H1 (cell line): ENCODE data around the gene RHOG. TPM values are rescaled to one million over a fixed set of nuclear protein-coding genes. Genes with fewer than 3 reads are reported as not detected.

Experiments
- CTCF ChIA-PET: fragments of 300-600 bp; sonication (Branson Sonifier 250); formaldehyde crosslinking; loops from one replicate; lab custom pipeline; 2021; ENCODE audit not compliant: partially characterized antibody; lab: Charles Lee
- POLR2A ChIA-PET: fragments of 300-600 bp; sonication (Branson Sonifier 250); formaldehyde crosslinking; loops from one replicate; lab custom pipeline; 2021; ENCODE audit warnings: inconsistent platforms; ENCODE audit not compliant: partially characterized antibody; lab: Charles Lee
- DNase-seq, 2 experiments: peaks; one replicate each; pipeline versions ENCODE4 v3.0.0 to v3.0.0-alpha.2; 2010 to 2022; ENCODE audit warnings: low spot score in 2 of 2, low read depth in 1 of 2, mixed read lengths in 1 of 2
- FAIRE-seq: peaks from 2 replicates; lab custom pipeline; 2011; peaks lifted over from hg19 to GRCh38; lab: Jason Lieb, UNC
- H2AFZ ChIP-seq: 2 replicates; pipeline ENCODE4 v1.8.1; 2012; ENCODE audit warnings: low read length, inconsistent platforms
- H2AK5ac ChIP-seq: 2 replicates; pipeline ENCODE4 v1.6.1; 2013; ENCODE audit warnings: low read depth, low read length
- H2BK120ac ChIP-seq: replicated peaks from 2 replicates; pipeline ENCODE3; 2013; ENCODE audit warnings: low read depth, low read length, inconsistent platforms
- H2BK12ac ChIP-seq: 2 replicates; pipeline ENCODE4 v1.6.1; 2013; ENCODE audit warnings: low read depth, low read length
- H2BK15ac ChIP-seq: 2 replicates; pipeline ENCODE4 v1.6.1; 2013; ENCODE audit warnings: low read length
- H2BK20ac ChIP-seq: 2 replicates; pipeline ENCODE4 v1.6.1; 2013; ENCODE audit warnings: low read length
- H2BK5ac ChIP-seq: 2 replicates; pipeline ENCODE4 v1.6.1; 2013; ENCODE audit warnings: low read depth, low read length
- H3K14ac ChIP-seq: 2 replicates; pipeline ENCODE4 v1.6.1; 2013; ENCODE audit warnings: inconsistent platforms; ENCODE audit not compliant: insufficient read length
- H3K18ac ChIP-seq: 2 replicates; pipeline ENCODE4 v1.6.1; 2013; ENCODE audit warnings: low read length; ENCODE audit errors: extremely low read depth
- H3K23ac ChIP-seq: 2 replicates; pipeline ENCODE4 v1.6.1; 2013; ENCODE audit warnings: inconsistent platforms; ENCODE audit not compliant: insufficient read length
- H3K23me2 ChIP-seq: 2 replicates; pipeline ENCODE4 v1.6.1; 2013; ENCODE audit warnings: low read depth, low read length
- H3K27ac ChIP-seq: 2 replicates; pipeline ENCODE4 v1.6.1; 2011; ENCODE audit warnings: low read depth, low read length, inconsistent platforms
- H3K27me3 ChIP-seq, 4 experiments: replicated peaks in 1 of 4; 1 replicate in 1 of 4; 2 replicates in 3 of 4; pipeline versions ENCODE4 v1.6.1 to v1.8.1; 2011 to 2013; ENCODE audit warnings: low read length in 3 of 4, mild to moderate bottlenecking in 3 of 4, inconsistent platforms in 2 of 4, mixed read lengths in 2 of 4, moderate library complexity in 1 of 4; ENCODE audit not compliant: control insufficient read depth in 3 of 4, insufficient read depth in 3 of 4; ENCODE audit errors: extremely low read depth in 1 of 4
- H3K36me3 ChIP-seq, 4 experiments: 2 replicates each; pipeline versions ENCODE4 v1.6.1 to v1.8.1; 2011 to 2013; ENCODE audit warnings: mild to moderate bottlenecking in 4 of 4, low read length in 3 of 4, moderate library complexity in 2 of 4, control low read depth in 1 of 4, inconsistent platforms in 1 of 4; ENCODE audit not compliant: insufficient read depth in 4 of 4, control insufficient read depth in 2 of 4
- H3K4ac ChIP-seq: replicated peaks from 2 replicates; pipeline ENCODE3; 2013; ENCODE audit warnings: low read length, low read depth, mixed read lengths, inconsistent platforms; ENCODE audit not compliant: insufficient read length
- H3K4me1 ChIP-seq, 4 experiments: replicated peaks in 1 of 4; 1 replicate in 1 of 4; 2 replicates in 3 of 4; pipeline versions ENCODE4 v1.6.1 to v1.8.1; 2011 to 2013; ENCODE audit warnings: low read length in 3 of 4, inconsistent platforms in 2 of 4, mixed read lengths in 1 of 4; ENCODE audit not compliant: insufficient read depth in 4 of 4, control insufficient read depth in 3 of 4
- H3K4me2 ChIP-seq, 2 experiments: 2 replicates each; pipeline versions ENCODE4 v1.6.1 to v1.8.1; 2011 to 2013; ENCODE audit warnings: low read depth in 2 of 2, low read length in 2 of 2, control low read depth in 1 of 2, inconsistent platforms in 1 of 2, mild to moderate bottlenecking in 1 of 2; ENCODE audit not compliant: insufficient read depth in 1 of 2
- H3K4me3 ChIP-seq, 4 experiments: fragments of 200-600, 300-600 bp in 1 of 4; sonication (generic), shearing (Covaris generic), sonication (Bioruptor Twin) in 1 of 4; 2 replicates each; pipeline versions ENCODE4 v1.5.1 to v1.8.1; 2011 to 2016; ENCODE audit warnings: low read length in 4 of 4, low read depth in 3 of 4, control low read depth in 2 of 4, inconsistent platforms in 2 of 4, mild to moderate bottlenecking in 2 of 4, mixed read lengths in 1 of 4, moderate library complexity in 1 of 4; ENCODE audit not compliant: insufficient read depth in 2 of 4; ENCODE audit errors: extremely low read depth in 1 of 4
- H3K56ac ChIP-seq: replicated peaks from 2 replicates; pipeline ENCODE3; 2013; ENCODE audit warnings: low read depth, mild to moderate bottlenecking, mixed read lengths, low read length, inconsistent platforms; ENCODE audit not compliant: insufficient read length
- H3K79me1 ChIP-seq: 2 replicates; pipeline ENCODE4 v1.6.1; 2013; ENCODE audit warnings: low read depth, low read length, control low read depth
- H3K79me2 ChIP-seq, 2 experiments: 2 replicates each; pipeline versions ENCODE4 v1.6.1 to v1.8.1; 2012 to 2013; ENCODE audit warnings: low read length in 2 of 2, mild to moderate bottlenecking in 2 of 2, inconsistent platforms in 1 of 2; ENCODE audit not compliant: insufficient read depth in 2 of 2, control insufficient read depth in 1 of 2
- H3K9ac ChIP-seq, 4 experiments: replicated peaks in 1 of 4; 1 replicate in 1 of 4; 2 replicates in 3 of 4; pipeline versions ENCODE4 v1.6.1 to v1.8.1; 2011 to 2013; ENCODE audit warnings: low read depth in 3 of 4, low read length in 3 of 4, control low read depth in 2 of 4, mild to moderate bottlenecking in 2 of 4, moderate library complexity in 2 of 4, inconsistent platforms in 1 of 4; ENCODE audit errors: extremely low read depth in 1 of 4
- H3K9me3 ChIP-seq, 2 experiments: 2 replicates each; pipeline versions ENCODE4 v1.6.1 to v1.8.1; 2012 to 2013; ENCODE audit warnings: mild to moderate bottlenecking in 2 of 2, moderate library complexity in 2 of 2, control low read depth in 1 of 2, inconsistent platforms in 1 of 2, low read depth in 1 of 2, low read length in 1 of 2, mixed read lengths in 1 of 2; ENCODE audit not compliant: insufficient read depth in 2 of 2
- H4K20me1 ChIP-seq, 2 experiments: replicated peaks in 1 of 2; 2 replicates each; pipeline versions ENCODE3 to v1.8.1; 2011 to 2013; ENCODE audit warnings: inconsistent platforms in 2 of 2, low read length in 2 of 2, mild to moderate bottlenecking in 1 of 2; ENCODE audit not compliant: insufficient read depth in 2 of 2, control insufficient read depth in 1 of 2
- H4K5ac ChIP-seq: 2 replicates; pipeline ENCODE4 v1.6.1; 2013; ENCODE audit warnings: low read length, low read depth, mixed read lengths, inconsistent platforms; ENCODE audit not compliant: insufficient read length
- H4K8ac ChIP-seq: 2 replicates; pipeline ENCODE4 v1.8.0; 2013; ENCODE audit warnings: mild to moderate bottlenecking, moderate library complexity, low read length, inconsistent platforms; ENCODE audit not compliant: insufficient read depth; ENCODE audit errors: extremely low read depth
- H4K91ac ChIP-seq: replicated peaks from 2 replicates; pipeline ENCODE3; 2013; ENCODE audit warnings: low read length, mixed read lengths, inconsistent platforms; ENCODE audit not compliant: insufficient read length
- ATF2 ChIP-seq: IDR thresholded peaks from 2 replicates; pipeline ENCODE4 v1.6.1; 2012; ENCODE audit warnings: low read length, inconsistent platforms
- CBX8 ChIP-seq: fragments of 300-800, 300-1000 bp; sonication (generic); IDR thresholded peaks from 2 replicates; pipeline ENCODE4 v1.7.1; 2016; ENCODE audit warnings: low read depth, low read length, borderline replicate concordance
- CTBP2 ChIP-seq: IDR thresholded peaks from 2 replicates; pipeline ENCODE4 v1.7.0; 2011; ENCODE audit warnings: borderline replicate concordance, mild to moderate bottlenecking, moderate library complexity, mixed read lengths, low read length; ENCODE audit not compliant: insufficient read depth, insufficient read length
- FOSL1 ChIP-seq: IDR thresholded peaks from 2 replicates; pipeline ENCODE4 v1.6.1; 2011; ENCODE audit warnings: mild to moderate bottlenecking, low read depth, low read length, moderate library complexity; ENCODE audit not compliant: insufficient read depth
- GABPA ChIP-seq: IDR thresholded peaks from 2 replicates; pipeline ENCODE4 v1.6.1; 2011; ENCODE audit warnings: mild to moderate bottlenecking, low read length, moderate library complexity, borderline replicate concordance; ENCODE audit not compliant: insufficient read depth
- MAX ChIP-seq: IDR thresholded peaks from 2 replicates; pipeline ENCODE4 v1.6.1; 2012; ENCODE audit warnings: inconsistent platforms
- NANOG ChIP-seq: IDR thresholded peaks from 2 replicates; pipeline ENCODE4 v1.6.1; 2011; ENCODE audit warnings: low read length, low read depth, mild to moderate bottlenecking, inconsistent platforms; ENCODE audit not compliant: insufficient read depth, poor library complexity, severe bottlenecking
- ZNF274 ChIP-seq: IDR thresholded peaks from 2 replicates; pipeline ENCODE4 v1.7.0; 2012; ENCODE audit warnings: low read length, borderline replicate concordance; ENCODE audit errors: extremely low read depth
- WGBS, 2 experiments: shearing (Covaris generic) in 1 of 2; methylation state at CpG; one replicate each; pipeline versions ENCODE4 v1.1.6 to v1.1.7; 2013 to 2015; ENCODE audit warnings: low lambda C conversion rate in 2 of 2, mixed read lengths in 2 of 2, inconsistent platforms in 1 of 2, low coverage in 1 of 2, missing lambda C conversion rate in 1 of 2; ENCODE audit not compliant: insufficient replicate concordance in 2 of 2, insufficient coverage in 1 of 2, insufficient read length in 1 of 2; ENCODE audit errors: extremely low coverage in 1 of 2, missing lambda C conversion rate in 1 of 2; 5-methylcytosine and 5-hydroxymethylcytosine counted together
- polyA plus RNA-seq, 7 experiments: library from polyadenylated mRNA; depleted of rRNA in 3 of 7; stranded (reverse) in 5 of 7; unstranded in 2 of 7; fragments of >200 nt in 5 of 7; fragments of 200-250 nt in 2 of 7; gene quantifications; 1 replicate in 5 of 7; 2 replicates in 1 of 7; 4 replicates in 1 of 7; pipeline versions ENCODE4 v1.2.1 to v1.2.3, GENCODE V29; 2011 to 2013; ENCODE audit warnings: missing spikeins in 2 of 7, mixed read lengths in 2 of 7
- total RNA-seq: library from RNA; stranded (reverse); fragmentation: NEBNext Ultra II Directional; extraction: Animal tissue kit (Norgen Biotek cat#: 25700); gene quantifications from 2 replicates; pipeline ENCODE4 v1.2.1, GENCODE V29; 2021

RHOG gene
- total and polyA plus RNA-seq, 2 of the 8 experiments (the other 6 are each of a cell fraction or from before 2014, with no cell fraction given) = 28.3 to 69.6 TPM

GRCh38 chr11:3803726-3804495, 36.8 kb downstream of the RHOG start:
- ChIA-PET POLR2A (interaction anchor here (0.6 kb wide), 1 partner anchor 12 kb away, joined by 3 read pairs; no protein-coding TSS in a partner anchor), CTCF (interaction anchor here (0.7 to 1.1 kb wide), 3 partner anchors 9 to 36 kb away, joined by 3 read pairs; no protein-coding TSS in a partner anchor)
- no peak overlapping the region for H3K4ac ChIP-seq
- no peak for FAIRE-seq
- H3K27me3 ChIP-seq = no peaks in the 10 kb centered on the region
- H3K9me3 ChIP-seq = no peaks in the 10 kb centered on the region
- H2BK5ac ChIP-seq = no peak overlapping the region
- no peaks in the 10 kb centered on the region for H4K20me1 ChIP-seq
- H2BK12ac ChIP-seq = no peak overlapping the region
- no peak overlapping the region for H3K23ac ChIP-seq
- H4K91ac ChIP-seq = no peak overlapping the region
- no peak overlapping the region for H2BK120ac ChIP-seq
- no peak overlapping the region for H3K56ac ChIP-seq
- no peak for DNase-seq
- H3K14ac ChIP-seq = no peak overlapping the region
- peaks cover 0 to under 1% (median under 1%) of the 10 kb centered on the region in 4 experiments; a peak in 3 of 7 replicates for H3K4me1 ChIP-seq
- H2AK5ac ChIP-seq = no peak overlapping the region
- no peak overlapping the region for H3K4me2 ChIP-seq
- peaks cover 3% of the 10 kb centered on the region; the same call in 1 of the 2 replicates for H3K23me2 ChIP-seq
- no peak overlapping the region for H3K27ac ChIP-seq
- H3K4me3 ChIP-seq = no peak overlapping the region
- no peak overlapping the region for H2AFZ ChIP-seq
- no peak overlapping the region for H2BK15ac ChIP-seq
- H4K5ac ChIP-seq = no peak overlapping the region
- no peak overlapping the region for H4K8ac ChIP-seq
- H3K9ac ChIP-seq = no peak overlapping the region
- no peak overlapping the region for H3K18ac ChIP-seq
- H3K79me1 ChIP-seq = no peaks in the 10 kb centered on the region
- WGBS, 2 experiments = 86% methylated on average over 8 of the region's 11 CpGs; no CpG with 5 or more reads in 1 of the 2 experiments
- H2BK20ac ChIP-seq = no peak overlapping the region
- H3K36me3 ChIP-seq = no peaks in the 10 kb centered on the region
- H3K79me2 ChIP-seq = no peaks in the 10 kb centered on the region; a peak in 1 of 4 replicates
- TF ChIP-seq NANOG (no peak), GABPA (no peak), FOSL1 (no peak), CTBP2 (no peak), CBX8 (no peak), MAX (no peak), ATF2 (no peak), ZNF274 (no peak)
